CD14-positive monocyte (primary cell): ENCODE results near the gene TUBB3. TPM values are rescaled to one million over a fixed set of nuclear protein-coding genes. Genes with fewer than 3 reads are reported as not detected.

ENCODE experiments used
- DNase-seq, 3 donors: peaks; one replicate each; pipeline ENCODE4 v3.0.0-alpha.2; 2011 to 2022
- H2AFZ ChIP-seq: 2 replicates; pipeline ENCODE4 v1.6.0; 2012; ENCODE audit warnings: mild to moderate bottlenecking, low read depth, low read length, inconsistent platforms; ENCODE audit not compliant: insufficient read depth, poor library complexity, severe bottlenecking
- H3K27ac ChIP-seq, 2 donors: 1 replicate in 1 of 2; 2 replicates in 1 of 2; pipeline ENCODE4 v1.5.1; 2012 to 2013; ENCODE audit warnings: low read length in 2 of 2, control low read depth in 1 of 2, inconsistent platforms in 1 of 2, low read depth in 1 of 2, mild to moderate bottlenecking in 1 of 2
- H3K27me3 ChIP-seq, 2 donors: one replicate each; pipeline versions ENCODE4 v1.6.0 to v1.6.1; 2011 to 2013; ENCODE audit warnings: low read length in 2 of 2; ENCODE audit not compliant: control insufficient read depth in 2 of 2, insufficient read depth in 2 of 2
- H3K36me3 ChIP-seq, 2 donors: replicated peaks in 1 of 2; 1 replicate in 1 of 2; 2 replicates in 1 of 2; pipeline versions ENCODE4 v1.5.1 to v1.6.1; 2012 to 2013; ENCODE audit warnings: low read length in 2 of 2, control low read depth in 1 of 2, inconsistent platforms in 1 of 2, mild to moderate bottlenecking in 1 of 2; ENCODE audit not compliant: insufficient read depth in 2 of 2, control insufficient read depth in 1 of 2
- H3K4me1 ChIP-seq, 2 donors: 1 replicate in 1 of 2; 2 replicates in 1 of 2; pipeline versions ENCODE4 v1.5.1 to v1.6.1; 2012 to 2013; ENCODE audit warnings: low read length in 2 of 2, control low read depth in 1 of 2, inconsistent platforms in 1 of 2, mild to moderate bottlenecking in 1 of 2, moderate library complexity in 1 of 2; ENCODE audit not compliant: insufficient read depth in 2 of 2, control insufficient read depth in 1 of 2
- H3K4me2 ChIP-seq: replicated peaks from 2 replicates; pipeline ENCODE3; 2012; ENCODE audit warnings: low read length, moderate library complexity, mild to moderate bottlenecking; ENCODE audit not compliant: poor library complexity, severe bottlenecking; ENCODE audit errors: extremely low read depth
- H3K4me3 ChIP-seq, 3 experiments: fragments of 200-600 bp in 1 of 3; sonication (generic) in 1 of 3; replicated peaks in 1 of 3; 1 replicate in 2 of 3; 2 replicates in 1 of 3; pipeline ENCODE4 v1.5.1; 2011 to 2013; ENCODE audit warnings: low read length in 3 of 3, mild to moderate bottlenecking in 3 of 3, control low read depth in 2 of 3, low read depth in 2 of 3, inconsistent platforms in 1 of 3, moderate library complexity in 1 of 3
- H3K79me2 ChIP-seq: 2 replicates; pipeline ENCODE4 v1.6.0; 2012; ENCODE audit warnings: mild to moderate bottlenecking, control low read depth, inconsistent platforms, low read length, moderate library complexity; ENCODE audit not compliant: insufficient read depth
- H3K9ac ChIP-seq: 2 replicates; pipeline ENCODE4 v1.6.0; 2017; ENCODE audit warnings: low read length, mild to moderate bottlenecking; ENCODE audit not compliant: insufficient read depth, poor library complexity, severe bottlenecking
- H3K9me3 ChIP-seq, 2 donors: replicated peaks in 1 of 2; 1 replicate in 1 of 2; 2 replicates in 1 of 2; pipeline versions ENCODE4 v1.5.1 to v1.6.1; 2012 to 2013; ENCODE audit warnings: low read length in 2 of 2, control low read depth in 1 of 2; ENCODE audit not compliant: control insufficient read depth in 1 of 2, insufficient read depth in 1 of 2
- H4K20me1 ChIP-seq: 2 replicates; pipeline ENCODE4 v1.6.0; 2012; ENCODE audit warnings: mild to moderate bottlenecking, low read length, control low read depth, moderate library complexity; ENCODE audit not compliant: insufficient read depth
- H3K27ac Mint-ChIP-seq, 7 donors: one replicate each; pipeline ENCODE4 v1.8.0; 2020; ENCODE audit warnings: mild to moderate bottlenecking in 7 of 7, mixed read lengths in 7 of 7, moderate library complexity in 6 of 7, inconsistent platforms in 2 of 7
- H3K27me3 Mint-ChIP-seq, 3 donors: one replicate each; pipeline ENCODE4 v1.8.0; 2021 to 2022; ENCODE audit warnings: low read depth in 3 of 3, mild to moderate bottlenecking in 3 of 3, mixed read lengths in 3 of 3, moderate library complexity in 3 of 3, inconsistent platforms in 1 of 3
- H3K36me3 Mint-ChIP-seq, 2 donors: one replicate each; pipeline ENCODE4 v1.8.0; 2020; ENCODE audit warnings: mixed read lengths in 2 of 2, inconsistent platforms in 1 of 2, mild to moderate bottlenecking in 1 of 2
- H3K4me1 Mint-ChIP-seq: one replicate; pipeline ENCODE4 v1.8.0; 2020; ENCODE audit warnings: mild to moderate bottlenecking, mixed read lengths
- H3K4me3 Mint-ChIP-seq, 2 donors: one replicate each; pipeline ENCODE4 v1.8.0; 2020; ENCODE audit warnings: mild to moderate bottlenecking in 2 of 2, mixed read lengths in 2 of 2, moderate library complexity in 1 of 2
- H3K9me3 Mint-ChIP-seq, 7 donors: one replicate each; pipeline ENCODE4 v1.8.0; 2020 to 2022; ENCODE audit warnings: mixed read lengths in 7 of 7, mild to moderate bottlenecking in 6 of 7, moderate library complexity in 6 of 7, inconsistent platforms in 2 of 7
- WGBS: methylation state at CpG from one replicate; pipeline ENCODE4 v1.1.5; 2013; ENCODE audit warnings: missing lambda C conversion rate; ENCODE audit not compliant: insufficient coverage; 5-methylcytosine and 5-hydroxymethylcytosine counted together
- intact Hi-C, 2 donors: fragments of 100-400 bp; cut with micrococcal nuclease; formaldehyde crosslinking; loops; one replicate each; pipeline versions ENCODE4 v1.15.0 to v1.15.1; 2023
- polyA plus RNA-seq, 3 donors: library from polyadenylated mRNA; depleted of rRNA in 1 of 3; unstranded in 2 of 3; stranded (reverse) in 1 of 3; fragments of 300-500 nt in 2 of 3; fragments of >200 nt in 1 of 3; fragmentation: Illumina TruSeq in 2 of 3; gene quantifications; 1 replicate in 2 of 3; 2 replicates in 1 of 3; pipeline ENCODE4 v1.2.3, GENCODE V29; 2012 to 2021
- TF ChIP-seq, protein P1 (sequence below): fragments of 200-600 bp; IDR thresholded peaks from one replicate; pipeline ENCODE4 v1.8.0; 2022; ENCODE audit warnings: antibody characterized with exemption, mild to moderate bottlenecking

TUBB3 gene
- polyA plus RNA-seq, 3 donors, result 2.9 TPM; not detected in 2

DNA sequence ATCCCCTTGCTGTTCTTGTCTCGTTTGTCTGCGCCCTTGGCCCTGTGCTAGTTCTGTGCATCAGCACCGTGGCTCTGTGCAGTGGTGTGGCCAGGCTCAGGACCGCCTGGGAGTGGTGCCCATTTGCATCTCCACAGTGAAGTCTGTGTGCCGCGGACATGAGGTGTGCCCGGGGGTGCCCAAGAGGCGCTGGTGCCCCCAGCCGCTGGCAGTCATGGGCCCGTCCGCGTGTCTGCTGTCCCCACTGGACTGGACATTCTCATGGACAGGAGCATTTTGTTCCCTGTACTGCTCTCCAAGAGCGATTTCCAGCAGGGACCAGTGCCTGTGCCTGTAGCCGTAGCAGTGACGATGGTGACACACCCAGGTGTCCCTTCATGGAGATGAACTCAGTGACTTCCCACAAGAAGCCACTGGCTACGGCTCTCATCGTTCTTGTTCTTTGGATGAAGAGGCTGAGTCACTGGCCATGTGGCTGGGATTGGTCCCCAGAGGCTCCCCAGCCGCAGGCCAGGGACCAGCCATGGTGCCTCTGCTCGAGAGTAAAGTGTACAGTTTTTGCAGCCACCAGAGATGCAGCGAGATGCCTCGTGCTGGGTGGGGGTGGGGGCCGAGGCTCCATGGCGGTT lies 17.5 kb upstream of the TUBB3 start:
- no peak overlapping the region for H3K9ac ChIP-seq
- no peak overlapping the region for H3K27ac ChIP-seq
- peaks cover 77% of the 10 kb centered on the region for H4K20me1 ChIP-seq
- H2AFZ ChIP-seq, result no peak overlapping the region
- H3K9me3 ChIP-seq, result peaks cover 0 to 13% of the 10 kb centered on the region in 2 donors
- H3K79me2 ChIP-seq, result no peaks in the 10 kb centered on the region
- Mint-ChIP-seq H3K27ac (no peak overlapping the region), H3K9me3 (peaks cover 0 to 10% (median 3%) of the 10 kb centered on the region in 7 donors), H3K4me1 (peaks cover 7% of the 10 kb centered on the region), H3K4me3 (no peak overlapping the region), H3K36me3 (peaks cover 50 to 78% of the 10 kb centered on the region in 2 donors), H3K27me3 (no peaks in the 10 kb centered on the region)
- H3K36me3 ChIP-seq, result peaks cover 59 to 68% of the 10 kb centered on the region in 2 donors
- DNase-seq, result no peak
- TF ChIP-seq, protein P1, sequence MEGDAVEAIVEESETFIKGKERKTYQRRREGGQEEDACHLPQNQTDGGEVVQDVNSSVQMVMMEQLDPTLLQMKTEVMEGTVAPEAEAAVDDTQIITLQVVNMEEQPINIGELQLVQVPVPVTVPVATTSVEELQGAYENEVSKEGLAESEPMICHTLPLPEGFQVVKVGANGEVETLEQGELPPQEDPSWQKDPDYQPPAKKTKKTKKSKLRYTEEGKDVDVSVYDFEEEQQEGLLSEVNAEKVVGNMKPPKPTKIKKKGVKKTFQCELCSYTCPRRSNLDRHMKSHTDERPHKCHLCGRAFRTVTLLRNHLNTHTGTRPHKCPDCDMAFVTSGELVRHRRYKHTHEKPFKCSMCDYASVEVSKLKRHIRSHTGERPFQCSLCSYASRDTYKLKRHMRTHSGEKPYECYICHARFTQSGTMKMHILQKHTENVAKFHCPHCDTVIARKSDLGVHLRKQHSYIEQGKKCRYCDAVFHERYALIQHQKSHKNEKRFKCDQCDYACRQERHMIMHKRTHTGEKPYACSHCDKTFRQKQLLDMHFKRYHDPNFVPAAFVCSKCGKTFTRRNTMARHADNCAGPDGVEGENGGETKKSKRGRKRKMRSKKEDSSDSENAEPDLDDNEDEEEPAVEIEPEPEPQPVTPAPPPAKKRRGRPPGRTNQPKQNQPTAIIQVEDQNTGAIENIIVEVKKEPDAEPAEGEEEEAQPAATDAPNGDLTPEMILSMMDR, result no peak
- no peak overlapping the region for H3K4me2 ChIP-seq
- H3K4me1 ChIP-seq, result peaks cover 0 to 7% of the 10 kb centered on the region in 2 donors
- H3K27me3 ChIP-seq, result no peaks in the 10 kb centered on the region
- no peak overlapping the region for H3K4me3 ChIP-seq
- 99% methylated on average over 23 of the region's 23 CpGs for WGBS
- intact Hi-C loops, result no loop called here

DNA sequence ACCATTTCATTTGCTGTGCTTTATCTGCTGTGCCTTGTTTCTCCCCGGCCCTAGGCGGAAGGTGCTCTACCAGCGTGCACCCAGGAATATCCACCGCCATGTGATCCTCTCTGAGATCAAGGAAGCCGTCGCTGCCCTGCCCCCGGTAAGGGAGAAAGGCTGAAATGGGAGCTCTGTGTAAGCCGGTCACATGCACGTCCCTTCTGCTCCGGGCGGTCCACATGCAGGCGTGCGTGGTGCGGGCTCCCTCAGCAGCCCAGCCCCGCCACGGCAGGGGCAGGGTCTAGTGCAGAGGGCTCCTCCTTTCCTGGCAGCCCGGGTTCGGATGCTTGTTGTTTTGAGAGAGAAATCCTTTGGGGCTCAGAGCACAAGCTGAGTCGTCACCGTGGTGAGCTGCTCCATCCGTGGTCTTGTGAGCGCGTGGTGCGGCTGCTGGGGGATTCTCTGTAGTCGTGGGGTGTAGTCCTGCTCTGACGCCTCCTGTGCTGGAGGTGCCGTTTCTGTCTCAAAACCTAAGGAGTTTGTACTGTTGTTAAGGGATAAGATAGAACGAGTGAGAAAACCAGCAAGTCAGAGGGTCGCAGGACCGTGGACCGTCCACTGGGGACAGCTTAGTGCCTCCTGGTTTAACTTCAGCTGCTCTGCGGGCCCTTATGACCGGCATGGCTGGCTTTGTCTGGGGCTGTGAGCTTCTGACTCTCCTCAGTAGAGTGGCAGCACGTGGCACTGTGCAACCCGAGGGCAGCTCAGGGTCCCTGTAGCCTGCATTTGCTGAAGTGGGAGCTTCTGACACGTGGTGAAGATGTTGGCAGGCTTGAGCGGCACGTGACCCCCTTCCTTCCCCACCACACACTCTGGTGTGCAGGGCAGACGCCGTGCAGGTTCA lies 16.8 kb upstream of the TUBB3 start:
- peaks cover 0 to 7% of the 10 kb centered on the region in 2 donors for H3K4me1 ChIP-seq
- Mint-ChIP-seq H3K4me1 (peaks cover 7% of the 10 kb centered on the region), H3K36me3 (peaks cover 48 to 78% of the 10 kb centered on the region in 2 donors), H3K27ac (peak overlapping the region in 2 of 7 donors; percentile 11 to 76), H3K27me3 (no peaks in the 10 kb centered on the region), H3K4me3 (no peak overlapping the region), H3K9me3 (peaks cover 0 to 10% (median 3%) of the 10 kb centered on the region in 7 donors)
- no peaks in the 10 kb centered on the region for H3K27me3 ChIP-seq
- H3K27ac ChIP-seq, result no peak overlapping the region
- no peak overlapping the region for H3K9ac ChIP-seq
- no peaks in the 10 kb centered on the region for H3K79me2 ChIP-seq
- DNase-seq, result no peak
- H4K20me1 ChIP-seq, result peaks cover 78% of the 10 kb centered on the region
- WGBS, result 97% methylated on average over 31 of the region's 40 CpGs
- no peak overlapping the region for H2AFZ ChIP-seq
- peaks cover 61 to 69% of the 10 kb centered on the region in 2 donors for H3K36me3 ChIP-seq
- TF ChIP-seq, protein P1, result no peak
- intact Hi-C loops, result no loop called here
- no peak overlapping the region for H3K4me2 ChIP-seq
- peaks cover 0 to 13% of the 10 kb centered on the region in 2 donors for H3K9me3 ChIP-seq
- H3K4me3 ChIP-seq, result no peak overlapping the region
